Stomach (tissue), 9 donors: ENCODE measurements around the gene PKD2L1. TPM values are rescaled to one million over a fixed set of nuclear protein-coding genes. Genes with fewer than 3 reads are reported as not detected.

Experiments used
- DNase-seq, 2 donors: peaks; one replicate each; pipeline versions ENCODE4 v3.0.0 to v3.0.0-alpha.2; 2013 to 2019
- H3K27ac ChIP-seq, 5 donors: fragments of 200-600 bp in 4 of 5; sonication (generic) in 4 of 5; one replicate each; pipeline ENCODE4 v1.5.1; 2013 to 2019; ENCODE audit warnings: mild to moderate bottlenecking in 1 of 5, moderate library complexity in 1 of 5
- H3K27me3 ChIP-seq, 3 donors: fragments of 200-600 bp; sonication (generic); one replicate each; pipeline ENCODE4 v1.5.1; 2017 to 2019; ENCODE audit warnings: mixed run types in 1 of 3
- H3K36me3 ChIP-seq, 4 donors: fragments of 200-600 bp; sonication (generic); 1 replicate in 3 of 4; 2 replicates in 1 of 4; pipeline ENCODE4 v1.5.1; 2016 to 2019
- H3K4me1 ChIP-seq, 4 donors: fragments of 200-600 bp; sonication (generic); one replicate each; pipeline ENCODE4 v1.5.1; 2016 to 2019
- H3K4me3 ChIP-seq, 4 donors: fragments of 200-600 bp; sonication (generic) in 3 of 4; one replicate each; pipeline ENCODE4 v1.5.1; 2016 to 2019; ENCODE audit warnings: mild to moderate bottlenecking in 1 of 4
- H3K9me3 ChIP-seq, 4 donors: fragments of 200-600 bp; sonication (generic); one replicate each; pipeline ENCODE4 v1.5.1; 2016 to 2019
- EP300 ChIP-seq: sonication (generic); formaldehyde crosslinking; IDR thresholded peaks from one replicate; pipeline ENCODE4 v1.6.1; 2017; ENCODE audit warnings: antibody characterized with exemption
- POLR2A ChIP-seq, 4 donors: fragments of 450-650 bp; IDR thresholded peaks; one replicate each; pipeline ENCODE4 v1.6.1; 2016; ENCODE audit warnings: antibody characterized with exemption in 4 of 4, control low read depth in 2 of 4, mild to moderate bottlenecking in 1 of 4, moderate library complexity in 1 of 4
- POLR2AphosphoS5 ChIP-seq, 3 donors: sonication (generic); formaldehyde crosslinking; IDR thresholded peaks; one replicate each; pipeline ENCODE4 v1.6.1; 2016; ENCODE audit warnings: antibody characterized with exemption in 3 of 3
- WGBS, 5 donors: extraction: QIAGEN DNeasy Blood & Tissue Kit in 3 of 5; methylation state at CpG; one replicate each; pipeline versions ENCODE4 v1.1.5 to v1.1.7; 2013 to 2018; 5-methylcytosine and 5-hydroxymethylcytosine counted together
- intact Hi-C: fragments of 100-400 bp; cut with DNase I; formaldehyde crosslinking; loops from one replicate; pipeline ENCODE4 v1.15.1; 2023; ENCODE audit warnings: low total_unique reads
- polyA plus RNA-seq, 3 donors: library from polyadenylated mRNA; stranded (reverse); fragments of 200-250 nt; gene quantifications; one replicate each; pipeline ENCODE4 v1.2.3, GENCODE V29; 2013
- total RNA-seq, 5 donors: library from RNA; depleted of rRNA; stranded (reverse); fragments of >200 nt; gene quantifications; one replicate each; pipeline versions ENCODE4 v1.1.0 to v1.2.3, GENCODE V29; 2014 to 2016
- TF ChIP-seq, protein P1 (sequence below), 7 experiments: fragments of 450-650 bp in 4 of 7; fragments of 200-600 bp in 3 of 7; sonication (generic) in 3 of 7; IDR thresholded peaks; one replicate each; pipeline ENCODE4 v1.5.1; 2016 to 2019; ENCODE audit warnings: antibody characterized with exemption in 7 of 7, control low read depth in 2 of 7, mild to moderate bottlenecking in 1 of 7
- donor health status: healthy with polysubstance abuse.
- donor health status: Bipolar disorder and iron deficiency.
- donor health status: healthy.

PKD2L1 gene
- total and polyA plus RNA-seq, 8 donors: 0.23 to 0.89 TPM; not detected in 6

DNA sequence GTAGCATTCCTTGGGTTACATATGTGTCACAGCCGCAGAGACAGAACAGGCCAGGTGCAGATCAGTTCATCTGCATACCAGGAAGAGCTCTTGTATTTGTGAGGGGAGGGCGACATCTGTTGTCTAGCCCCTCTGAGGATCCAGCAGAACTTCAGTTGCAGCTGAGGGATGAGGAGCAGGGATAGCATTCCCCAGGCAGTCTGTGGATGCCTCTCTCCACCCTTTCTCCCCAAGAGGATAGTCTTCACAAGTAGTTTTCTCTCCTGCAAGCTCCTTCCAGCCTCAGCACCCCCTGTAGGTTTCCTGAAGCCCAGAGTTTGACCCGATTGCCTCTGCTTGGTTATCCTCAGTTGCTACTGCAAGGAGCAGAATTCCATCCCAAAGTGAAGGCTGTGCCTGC is 19.6 kb upstream of the PKD2L1 start:
- DNase-seq: no peak
- Histone ChIP-seq H3K9me3 (no peaks in the 10 kb centered on the region), H3K36me3 (peaks cover 0 to 29% (median 11%) of the 10 kb centered on the region in 4 donors), H3K4me3 (no peak overlapping the region), H3K27ac (no peak overlapping the region), H3K27me3 (peaks cover 0 to 7% (median 0%) of the 10 kb centered on the region in 3 donors), H3K4me1 (peaks cover 10 to 62% (median 28%) of the 10 kb centered on the region in 4 donors)
- intact Hi-C loops: no loop called here
- TF ChIP-seq POLR2AphosphoS5 (IDR thresholded peaks at IDR 0.05): no peak
- TF ChIP-seq, protein P1, sequence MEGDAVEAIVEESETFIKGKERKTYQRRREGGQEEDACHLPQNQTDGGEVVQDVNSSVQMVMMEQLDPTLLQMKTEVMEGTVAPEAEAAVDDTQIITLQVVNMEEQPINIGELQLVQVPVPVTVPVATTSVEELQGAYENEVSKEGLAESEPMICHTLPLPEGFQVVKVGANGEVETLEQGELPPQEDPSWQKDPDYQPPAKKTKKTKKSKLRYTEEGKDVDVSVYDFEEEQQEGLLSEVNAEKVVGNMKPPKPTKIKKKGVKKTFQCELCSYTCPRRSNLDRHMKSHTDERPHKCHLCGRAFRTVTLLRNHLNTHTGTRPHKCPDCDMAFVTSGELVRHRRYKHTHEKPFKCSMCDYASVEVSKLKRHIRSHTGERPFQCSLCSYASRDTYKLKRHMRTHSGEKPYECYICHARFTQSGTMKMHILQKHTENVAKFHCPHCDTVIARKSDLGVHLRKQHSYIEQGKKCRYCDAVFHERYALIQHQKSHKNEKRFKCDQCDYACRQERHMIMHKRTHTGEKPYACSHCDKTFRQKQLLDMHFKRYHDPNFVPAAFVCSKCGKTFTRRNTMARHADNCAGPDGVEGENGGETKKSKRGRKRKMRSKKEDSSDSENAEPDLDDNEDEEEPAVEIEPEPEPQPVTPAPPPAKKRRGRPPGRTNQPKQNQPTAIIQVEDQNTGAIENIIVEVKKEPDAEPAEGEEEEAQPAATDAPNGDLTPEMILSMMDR (IDR thresholded peaks at IDR 0.05): no peak
- no peak for TF ChIP-seq POLR2A (IDR thresholded peaks at IDR 0.05)
- no peak for TF ChIP-seq EP300
- 78 to 91% (median 84%) methylated on average over 3 of the region's 3 CpGs for WGBS, 5 donors

DNA sequence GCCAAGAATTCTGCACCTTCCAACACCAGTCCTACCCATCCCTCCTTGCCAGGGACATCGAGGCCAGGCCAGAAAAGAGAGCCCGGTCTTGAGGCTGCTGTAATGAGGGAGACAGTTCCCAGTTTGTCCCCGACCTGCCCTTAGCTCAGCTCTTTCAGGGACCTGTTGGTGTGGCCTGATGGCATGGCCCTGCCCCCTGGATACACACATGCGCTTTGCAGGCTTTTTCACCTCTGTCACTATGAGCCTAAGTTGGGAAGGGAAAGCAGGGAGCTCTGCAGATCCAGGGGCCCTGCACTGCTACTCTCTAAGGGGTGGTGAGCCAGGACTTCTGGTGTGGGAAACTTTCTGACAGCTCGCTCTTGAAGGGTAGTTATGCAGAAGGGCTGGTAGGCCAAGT is 19.1 kb upstream of the PKD2L1 start:
- 53 to 72% (median 57%) methylated on average over 5 of the region's 5 CpGs for WGBS, 5 donors
- Histone ChIP-seq H3K27me3 (peaks cover 0 to 7% (median 0%) of the 10 kb centered on the region in 3 donors), H3K4me1 (peaks cover 10 to 59% (median 28%) of the 10 kb centered on the region in 4 donors), H3K27ac (no peak overlapping the region), H3K4me3 (no peak overlapping the region), H3K36me3 (peaks cover 0 to 23% (median 7%) of the 10 kb centered on the region in 4 donors), H3K9me3 (no peaks in the 10 kb centered on the region)
- TF ChIP-seq POLR2A (IDR thresholded peaks at IDR 0.05) (no peak), POLR2AphosphoS5 (IDR thresholded peaks at IDR 0.05) (no peak), EP300 (no peak)
- TF ChIP-seq, protein P1 (IDR thresholded peaks at IDR 0.05): no peak
- intact Hi-C loops: no loop called here
- no peak for DNase-seq

DNA sequence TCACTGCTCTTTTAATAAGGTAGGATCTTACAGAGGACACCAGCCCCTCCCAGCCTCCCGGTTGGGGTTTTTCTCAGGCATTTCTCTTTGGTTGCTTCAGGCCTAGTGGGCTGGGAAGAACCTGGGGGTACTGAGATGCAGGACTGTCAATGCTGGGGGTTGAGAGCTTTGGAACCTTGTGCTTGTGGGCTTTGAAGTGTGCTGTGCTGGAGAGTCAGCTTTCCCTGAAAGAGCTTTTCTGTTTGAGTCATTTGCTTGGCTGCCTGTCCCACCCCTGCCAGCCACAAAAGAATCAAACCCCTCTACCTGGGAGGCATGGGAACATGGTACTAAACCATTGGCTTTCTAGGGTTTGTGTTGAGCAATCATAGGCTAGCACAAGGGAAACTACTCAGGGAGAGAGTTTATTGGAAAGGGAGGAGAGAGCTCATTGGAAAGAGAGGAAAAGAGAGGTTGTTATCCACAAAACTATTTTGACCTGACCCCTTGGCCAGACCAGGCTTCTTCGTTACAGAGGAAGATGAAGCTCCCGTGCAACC is 18.4 kb upstream of the PKD2L1 start:
- WGBS, 5 donors: 59 to 84% (median 64%) methylated on average over 2 to 3 of the region's 3 CpGs
- Histone ChIP-seq H3K27ac (no peak overlapping the region), H3K36me3 (peaks cover 0 to 18% (median 3%) of the 10 kb centered on the region in 4 donors), H3K4me3 (peak overlapping the region in 2 of 4 donors; percentile 64 to 65), H3K9me3 (no peaks in the 10 kb centered on the region), H3K27me3 (peaks cover 0 to 7% (median 0%) of the 10 kb centered on the region in 3 donors), H3K4me1 (peaks cover 10 to 59% (median 28%) of the 10 kb centered on the region in 4 donors)
- TF ChIP-seq, protein P1 (IDR thresholded peaks at IDR 0.05): no peak
- TF ChIP-seq EP300 (no peak), POLR2AphosphoS5 (IDR thresholded peaks at IDR 0.05) (no peak), POLR2A (IDR thresholded peaks at IDR 0.05) (no peak)
- DNase-seq: no peak
- intact Hi-C loops: no loop called here

DNA sequence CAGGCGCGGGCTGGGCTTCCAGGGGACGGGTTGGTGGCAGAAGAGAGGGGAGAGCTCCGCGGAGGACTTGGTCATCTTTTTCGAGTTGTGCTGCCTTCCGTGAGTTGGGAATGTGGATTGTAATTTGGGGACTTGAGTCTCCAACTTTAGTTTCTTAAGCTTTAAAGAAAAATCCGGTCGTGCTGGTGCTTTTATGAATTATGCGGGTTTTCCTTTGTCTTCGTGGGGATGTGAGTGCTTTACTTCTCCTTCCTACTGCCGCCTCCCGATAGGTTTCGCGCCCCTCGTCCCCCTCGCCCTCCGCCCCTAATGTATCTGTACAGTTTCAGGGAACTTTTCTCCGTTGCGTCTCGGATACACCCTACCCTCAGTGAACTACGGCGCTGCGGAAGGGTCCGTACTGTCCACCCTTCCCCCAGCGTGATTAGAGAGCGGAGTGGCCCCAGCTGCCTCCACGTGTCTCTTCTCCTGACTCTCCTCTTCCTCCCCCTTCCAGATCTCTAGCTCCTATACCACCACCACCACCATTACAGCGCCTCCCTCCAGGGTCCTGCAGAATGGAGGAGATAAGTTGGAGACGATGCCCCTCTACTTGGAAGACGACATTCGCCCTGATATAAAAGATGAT is 17.7 kb upstream of the PKD2L1 start:
- 6 to 14% (median 11%) methylated on average over 30 to 32 of the region's 32 CpGs for WGBS, 5 donors
- Histone ChIP-seq H3K4me3 (peak overlapping the region; percentile 55 to 65 (median 62)), H3K9me3 (no peaks in the 10 kb centered on the region), H3K36me3 (peaks cover 0 to 12% (median 2%) of the 10 kb centered on the region in 4 donors), H3K4me1 (peaks cover 10 to 59% (median 28%) of the 10 kb centered on the region in 4 donors), H3K27me3 (peaks cover 0 to 7% (median 0%) of the 10 kb centered on the region in 3 donors), H3K27ac (peak overlapping the region in 4 of 5 donors; percentile 18 to 76 (median 46))
- peak in 1 of 2 donors; percentile 58 for DNase-seq
- no peak for TF ChIP-seq EP300
- TF ChIP-seq, protein P1 (IDR thresholded peaks at IDR 0.05): no peak
- no peak for TF ChIP-seq POLR2AphosphoS5 (IDR thresholded peaks at IDR 0.05)
- no peak for TF ChIP-seq POLR2A (IDR thresholded peaks at IDR 0.05)
- intact Hi-C loops: no loop called here
